Chondrocyte (in vitro differentiated cells): ENCODE measurements around the gene SELENOH. TPM values are rescaled to one million over a fixed set of nuclear protein-coding genes. Genes with fewer than 3 reads are reported as not detected.
"Not testable (repeated sequence)": the region's sequence is repeated elsewhere in the genome, so short reads cannot be mapped to it uniquely, and the experiment has no call there.

Experiments
- DNase-seq: peaks from one replicate; pipeline ENCODE4 v3.0.0; 2021; ENCODE audit warnings: mixed read lengths, low spot score
- H3K27ac Mint-ChIP-seq: one replicate; pipeline ENCODE4 v1.8.0; 2021; ENCODE audit warnings: mild to moderate bottlenecking, moderate library complexity, mixed read lengths; ENCODE audit not compliant: unreplicated experiment
- H3K27me3 Mint-ChIP-seq: 2 replicates; pipeline ENCODE4 v1.8.0; 2021; ENCODE audit warnings: low read depth, mixed read lengths
- H3K36me3 Mint-ChIP-seq: 2 replicates; pipeline ENCODE4 v1.8.0; 2021; ENCODE audit warnings: low read depth, mixed read lengths
- H3K4me1 Mint-ChIP-seq: 2 replicates; pipeline ENCODE4 v1.8.0; 2021; ENCODE audit warnings: low read depth, mild to moderate bottlenecking, mixed read lengths
- H3K4me3 Mint-ChIP-seq: one replicate; pipeline ENCODE4 v1.8.0; 2021; ENCODE audit warnings: mild to moderate bottlenecking, moderate library complexity, mixed read lengths; ENCODE audit not compliant: unreplicated experiment
- H3K9me3 Mint-ChIP-seq: 2 replicates; pipeline ENCODE4 v1.8.0; 2021; ENCODE audit warnings: low read depth, mixed read lengths
- total RNA-seq: library from RNA; stranded (reverse); gene quantifications from 3 replicates; pipeline ENCODE4 v1.2.1, GENCODE V29; 2021
- TF ChIP-seq, protein P1 (sequence below): fragments of 200-600 bp; sonication (generic); IDR thresholded peaks from 2 replicates; pipeline ENCODE4 v1.5.0; 2021; ENCODE audit warnings: antibody characterized with exemption, mild to moderate bottlenecking, moderate library complexity

SELENOH gene
- total RNA-seq, 1 donor from 2014 or later: 87.3 TPM

DNA sequence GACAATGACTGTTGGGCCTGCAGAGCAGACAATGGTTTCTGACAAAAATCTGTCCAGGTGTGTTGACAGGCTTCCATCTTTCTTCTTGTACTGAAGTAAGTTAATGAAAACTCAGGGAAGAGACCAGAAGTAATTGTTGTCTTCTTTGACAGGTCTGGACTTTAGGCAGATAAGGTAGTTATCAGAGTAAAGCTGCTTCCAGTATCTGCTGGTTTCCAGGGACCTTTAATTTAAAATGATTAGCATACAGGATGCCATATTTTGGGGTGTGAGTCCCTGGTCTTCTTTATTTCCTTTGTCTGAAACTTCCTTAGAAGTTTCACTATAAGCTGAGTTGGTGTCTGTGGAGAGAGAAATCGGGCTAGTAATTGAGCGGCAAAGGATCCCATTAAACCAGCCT lies 27.5 kb upstream of the SELENOH start:
- DNase-seq: no peak
- Mint-ChIP-seq H3K36me3 (peaks cover 2% of the 10 kb centered on the region), H3K9me3 (no peaks in the 10 kb centered on the region), H3K4me1 (peaks cover 31% of the 10 kb centered on the region), H3K27ac (peak overlapping the region; percentile 18), H3K27me3 (no peaks in the 10 kb centered on the region), H3K4me3 (peak overlapping the region; percentile 98)
- TF ChIP-seq, protein P1, sequence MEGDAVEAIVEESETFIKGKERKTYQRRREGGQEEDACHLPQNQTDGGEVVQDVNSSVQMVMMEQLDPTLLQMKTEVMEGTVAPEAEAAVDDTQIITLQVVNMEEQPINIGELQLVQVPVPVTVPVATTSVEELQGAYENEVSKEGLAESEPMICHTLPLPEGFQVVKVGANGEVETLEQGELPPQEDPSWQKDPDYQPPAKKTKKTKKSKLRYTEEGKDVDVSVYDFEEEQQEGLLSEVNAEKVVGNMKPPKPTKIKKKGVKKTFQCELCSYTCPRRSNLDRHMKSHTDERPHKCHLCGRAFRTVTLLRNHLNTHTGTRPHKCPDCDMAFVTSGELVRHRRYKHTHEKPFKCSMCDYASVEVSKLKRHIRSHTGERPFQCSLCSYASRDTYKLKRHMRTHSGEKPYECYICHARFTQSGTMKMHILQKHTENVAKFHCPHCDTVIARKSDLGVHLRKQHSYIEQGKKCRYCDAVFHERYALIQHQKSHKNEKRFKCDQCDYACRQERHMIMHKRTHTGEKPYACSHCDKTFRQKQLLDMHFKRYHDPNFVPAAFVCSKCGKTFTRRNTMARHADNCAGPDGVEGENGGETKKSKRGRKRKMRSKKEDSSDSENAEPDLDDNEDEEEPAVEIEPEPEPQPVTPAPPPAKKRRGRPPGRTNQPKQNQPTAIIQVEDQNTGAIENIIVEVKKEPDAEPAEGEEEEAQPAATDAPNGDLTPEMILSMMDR: no peak

DNA sequence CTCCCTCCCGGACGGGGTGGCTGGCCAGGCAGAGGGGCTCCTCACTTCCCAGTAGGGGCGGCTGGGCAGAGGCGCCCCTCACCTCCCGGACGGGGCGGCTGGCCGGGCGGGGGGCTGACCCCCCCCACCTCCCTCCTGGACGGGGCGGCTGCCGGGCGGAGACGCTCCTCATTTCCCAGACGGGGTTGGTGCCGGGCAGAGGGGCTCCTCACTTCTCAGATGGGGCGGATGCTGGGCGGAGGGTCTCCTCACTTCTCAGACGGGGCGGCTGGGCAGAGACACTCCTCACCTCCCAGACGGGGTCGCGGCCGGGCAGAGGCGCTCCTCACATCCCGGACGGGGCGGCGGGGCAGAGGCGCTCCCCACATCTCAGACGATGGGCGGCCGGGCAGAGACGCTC lies 24.6 kb upstream of the SELENOH start:
- H3K36me3 Mint-ChIP-seq, H3K4me3 Mint-ChIP-seq, H3K27me3 Mint-ChIP-seq, DNase-seq, H3K27ac Mint-ChIP-seq, H3K9me3 Mint-ChIP-seq: not testable (repeated sequence)
- H3K4me1 Mint-ChIP-seq: peaks cover 15% of the 10 kb centered on the region

DNA sequence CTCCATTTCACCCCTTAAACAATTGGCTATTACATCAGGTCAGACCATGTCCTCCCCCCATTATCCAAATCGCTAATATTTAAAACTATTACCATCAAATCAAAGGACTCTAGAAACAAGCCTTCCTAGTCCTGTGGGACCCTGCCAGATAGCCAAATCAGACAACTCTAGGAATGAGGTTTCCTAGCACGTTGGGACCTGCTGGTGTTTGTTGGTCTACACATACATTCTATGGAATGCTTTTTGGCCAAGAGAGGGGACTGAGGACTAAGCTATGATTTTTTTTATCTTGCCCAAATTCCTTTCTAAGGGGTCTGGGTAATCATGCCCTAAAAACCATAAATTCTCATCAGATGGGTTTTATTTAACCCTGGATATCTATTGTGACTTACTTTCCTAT lies 14.1 kb upstream of the SELENOH start:
- Mint-ChIP-seq H3K4me1 (no peaks in the 10 kb centered on the region), H3K9me3 (no peaks in the 10 kb centered on the region), H3K4me3 (no peak overlapping the region), H3K36me3 (no peaks in the 10 kb centered on the region), H3K27me3 (no peaks in the 10 kb centered on the region), H3K27ac (no peak overlapping the region)
- TF ChIP-seq, protein P1: no peak
- DNase-seq: no peak

DNA sequence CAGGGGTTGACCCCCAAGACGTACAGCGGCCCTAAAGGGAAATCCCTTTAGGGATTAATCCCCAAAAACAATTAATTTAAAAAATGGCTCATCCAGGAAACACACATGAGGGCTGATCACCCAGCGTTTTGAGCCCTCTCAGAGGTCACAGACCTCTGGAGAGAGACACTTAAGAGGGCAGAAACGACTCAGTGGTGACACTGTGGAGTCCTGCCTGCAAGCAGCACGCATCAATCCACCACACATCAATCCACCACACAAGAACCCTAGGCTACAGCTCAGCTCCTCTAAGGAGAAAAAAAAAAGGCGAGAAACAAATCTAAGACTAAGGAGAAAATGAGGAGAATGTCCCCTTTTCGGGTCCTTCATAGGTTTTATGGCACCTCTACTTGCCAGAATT lies 12.5 kb upstream of the SELENOH start:
- Mint-ChIP-seq H3K4me1 (no peaks in the 10 kb centered on the region), H3K36me3 (no peaks in the 10 kb centered on the region), H3K9me3 (no peaks in the 10 kb centered on the region), H3K27ac (no peak overlapping the region), H3K4me3 (no peak overlapping the region), H3K27me3 (no peaks in the 10 kb centered on the region)
- TF ChIP-seq, protein P1: no peak
- DNase-seq: no peak

DNA sequence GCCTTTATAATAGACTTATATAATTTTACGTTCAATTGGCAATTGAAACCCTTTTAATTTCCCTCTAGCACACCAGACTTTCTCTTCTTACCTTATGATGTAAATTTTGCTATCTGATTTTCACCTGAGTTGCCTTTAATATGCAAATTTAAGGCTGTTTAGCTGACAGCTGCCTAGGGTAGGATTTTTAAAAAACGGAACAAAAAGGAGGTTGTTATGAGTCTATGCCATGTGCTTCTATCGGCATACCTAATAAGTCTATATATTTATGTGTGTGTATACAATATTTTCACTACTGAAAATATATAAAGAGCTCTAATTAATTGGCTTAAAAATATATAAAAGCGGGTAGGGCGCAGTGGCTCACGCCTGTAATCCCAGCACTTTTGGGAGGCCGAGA lies 11.8 kb upstream of the SELENOH start:
- Mint-ChIP-seq H3K36me3 (no peaks in the 10 kb centered on the region), H3K27ac (no peak overlapping the region), H3K4me3 (no peak overlapping the region), H3K9me3 (no peaks in the 10 kb centered on the region), H3K27me3 (no peaks in the 10 kb centered on the region), H3K4me1 (no peaks in the 10 kb centered on the region)
- TF ChIP-seq, protein P1: no peak
- no peak for DNase-seq

DNA sequence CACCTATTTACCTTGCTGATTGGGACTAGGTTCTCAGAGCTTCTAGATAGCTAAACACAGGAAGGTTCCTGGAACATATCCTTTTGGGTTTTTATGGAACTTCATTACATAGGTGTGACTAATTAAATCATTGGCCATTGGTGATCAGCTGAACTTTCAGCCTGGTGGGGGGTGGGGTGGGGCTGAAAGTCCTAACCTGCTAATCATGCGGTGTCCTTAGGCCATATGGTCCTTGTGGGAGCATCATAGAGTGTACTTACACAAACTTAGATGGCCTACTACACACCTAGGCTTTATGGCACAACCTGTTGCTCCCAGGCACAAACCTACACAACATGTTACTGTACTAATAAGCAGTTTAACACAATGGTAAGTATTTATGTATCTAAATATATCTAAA lies 8.6 kb upstream of the SELENOH start:
- no peak for DNase-seq
- no peaks in the 10 kb centered on the region for H3K9me3 Mint-ChIP-seq
- no peak overlapping the region for H3K27ac Mint-ChIP-seq

More for the DNA sequence above, 8.6 kb upstream of the SELENOH start:
- no peaks in the 10 kb centered on the region for H3K36me3 Mint-ChIP-seq
- TF ChIP-seq, protein P1: no peak
- H3K4me3 Mint-ChIP-seq: no peak overlapping the region
- no peaks in the 10 kb centered on the region for H3K4me1 Mint-ChIP-seq
- no peaks in the 10 kb centered on the region for H3K27me3 Mint-ChIP-seq
